Measurements from ENCODE around the gene ZNF483. TPM values are rescaled to one million over a fixed set of nuclear protein-coding genes. Genes with fewer than 3 reads are reported as not detected.
"Not testable (repeated sequence)": the region's sequence is repeated elsewhere in the genome, so short reads cannot be mapped to it uniquely, and the experiment has no call there.

Gene ZNF483
- total RNA-seq, 1 donor from 2014 or later = 14.2 TPM

DNA sequence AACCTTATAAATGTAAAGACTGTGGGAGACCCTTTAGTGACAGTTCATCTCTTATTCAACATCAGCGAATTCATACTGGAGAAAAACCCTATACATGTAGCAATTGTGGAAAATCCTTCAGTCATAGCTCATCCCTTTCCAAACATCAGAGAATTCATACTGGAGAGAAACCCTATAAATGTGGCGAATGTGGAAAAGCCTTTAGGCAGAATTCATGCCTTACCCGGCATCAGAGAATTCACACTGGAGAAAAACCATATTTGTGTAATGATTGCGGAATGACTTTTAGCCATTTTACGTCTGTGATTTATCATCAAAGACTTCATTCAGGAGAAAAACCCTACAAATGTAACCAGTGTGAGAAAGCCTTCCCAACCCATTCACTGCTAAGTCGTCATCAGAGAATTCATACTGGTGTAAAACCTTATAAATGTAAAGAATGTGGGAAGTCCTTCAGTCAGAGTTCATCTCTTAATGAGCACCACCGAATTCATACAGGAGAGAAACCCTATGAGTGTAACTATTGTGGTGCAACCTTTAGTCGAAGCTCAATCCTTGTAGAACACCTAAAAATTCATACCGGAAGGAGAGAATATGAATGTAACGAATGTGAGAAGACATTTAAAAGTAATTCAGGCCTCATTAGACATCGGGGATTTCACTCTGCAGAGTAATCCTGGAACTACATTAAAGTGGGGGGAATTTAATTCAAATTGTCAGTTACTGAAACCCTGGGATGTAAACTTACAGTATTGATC is 17.7 kb downstream of the ZNF483 start:
- DNase-seq (ENCODE audit: low spot score) = no peak

DNA sequence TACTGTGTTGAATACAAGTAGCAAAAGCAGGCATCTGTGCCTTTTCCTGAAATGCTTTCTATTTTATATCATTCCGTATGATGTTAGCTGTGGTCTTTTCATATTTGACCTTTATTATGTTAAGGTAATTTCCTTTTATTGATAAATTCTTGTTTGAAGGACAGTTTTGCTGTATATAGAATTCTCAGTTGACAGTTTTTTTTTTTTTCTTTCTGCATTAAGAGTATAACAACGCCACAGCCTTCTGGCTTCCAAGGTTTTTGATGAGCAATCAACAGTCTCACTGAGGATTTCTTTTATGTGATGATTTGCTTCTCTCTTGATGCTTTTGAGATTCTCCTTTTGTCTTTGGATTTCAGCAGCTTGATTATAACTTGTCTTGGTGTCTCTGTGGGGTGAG is 23.6 kb downstream of the ZNF483 start:
- DNase-seq (ENCODE audit: low spot score) = no peak

DNA sequence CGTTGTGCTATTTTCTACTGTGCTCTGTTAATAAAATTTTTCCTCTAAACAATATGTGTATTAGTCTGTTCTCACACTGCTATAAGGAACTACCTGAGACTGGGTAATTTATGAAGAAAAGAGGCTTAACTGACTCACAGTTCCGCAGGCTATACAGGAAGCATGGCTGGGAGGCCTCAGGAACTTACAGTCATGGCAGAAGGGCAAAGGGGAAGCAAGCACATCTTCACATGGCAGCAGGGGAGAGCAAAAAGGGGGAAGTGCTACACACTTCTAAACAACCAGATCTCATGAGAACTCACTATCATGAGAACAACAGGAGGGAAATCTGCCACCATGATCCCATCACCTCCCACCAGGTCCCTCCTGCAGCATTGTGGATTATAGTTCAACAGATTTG is 30.4 kb downstream of the ZNF483 start:
- not testable (repeated sequence) for DNase-seq (ENCODE audit: low spot score)

DNA sequence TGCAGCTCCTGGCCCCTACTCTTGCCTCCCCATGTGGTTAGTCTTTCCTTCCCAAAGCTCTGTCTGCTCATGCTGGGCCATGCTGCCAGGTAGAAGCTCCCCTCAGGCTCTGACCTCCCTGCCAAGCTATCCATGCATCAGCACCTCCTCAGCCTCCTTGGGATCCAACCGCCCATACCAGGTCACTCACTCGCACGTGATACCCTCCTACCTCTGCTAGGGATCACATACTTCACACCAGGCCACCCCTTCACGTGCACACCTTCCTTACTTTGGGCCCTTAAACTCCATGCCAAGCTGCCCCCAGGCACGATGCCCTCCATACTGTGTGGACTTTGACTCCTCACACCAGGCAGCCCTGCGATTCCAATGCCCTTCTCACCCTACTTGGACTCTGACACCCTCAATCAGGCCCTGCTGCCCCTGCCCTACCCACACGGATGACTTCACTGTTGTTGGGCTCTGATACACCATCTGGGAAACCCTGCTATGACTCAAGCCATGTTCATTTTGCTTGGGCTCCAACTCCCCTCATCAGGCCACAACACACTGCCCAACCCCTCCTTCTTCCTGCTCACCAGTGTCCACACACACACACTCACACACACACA is 34.1 kb downstream of the ZNF483 start:
- no peak for DNase-seq (ENCODE audit: low spot score)

DNA sequence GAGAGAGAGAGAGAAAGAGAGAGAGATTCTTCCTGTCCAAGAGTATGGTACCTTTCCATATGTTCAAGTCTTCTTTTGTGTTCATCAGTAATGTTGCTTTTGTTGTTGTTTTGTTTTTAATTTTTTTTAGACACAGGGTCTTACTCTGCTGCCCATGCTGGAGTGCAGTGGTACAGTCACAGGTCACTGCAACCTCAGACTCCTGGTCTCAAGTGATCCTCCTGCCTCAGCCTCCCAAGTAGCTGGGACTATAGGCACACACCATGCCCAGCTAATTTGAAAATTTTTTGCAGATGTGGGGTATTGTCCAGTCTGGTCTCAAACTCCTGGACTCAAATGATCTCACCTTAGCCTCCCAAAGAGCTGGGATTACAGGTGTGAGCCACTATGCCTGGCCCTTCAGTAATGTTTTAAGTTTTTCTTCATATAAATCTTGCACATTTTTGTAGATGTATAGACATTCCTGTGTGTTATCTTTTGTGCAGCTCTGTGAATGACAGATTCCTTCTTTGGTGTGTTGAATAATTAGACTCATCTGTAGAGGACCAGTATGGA is 36.3 kb downstream of the ZNF483 start:
- DNase-seq (ENCODE audit: low spot score) = no peak

DNA sequence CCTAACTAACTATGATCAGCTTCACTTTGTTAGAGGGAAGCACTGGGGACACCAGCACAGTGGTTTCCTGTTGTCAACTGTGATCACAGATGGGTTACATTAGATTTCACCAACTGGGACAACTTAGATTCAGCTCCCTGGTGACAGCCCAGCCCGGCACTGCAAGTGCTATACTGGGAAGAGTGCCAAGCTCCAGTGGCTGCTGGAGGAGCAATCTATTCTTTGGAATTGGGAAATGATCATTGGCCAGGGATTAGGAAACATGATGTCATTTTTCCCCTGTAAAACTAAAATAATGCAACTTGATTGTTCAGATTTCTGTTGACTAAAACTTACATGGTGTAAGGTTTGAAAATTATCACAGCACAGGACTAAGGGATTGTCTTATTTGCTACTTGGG is 41.3 kb downstream of the ZNF483 start:
- no peak for DNase-seq (ENCODE audit: low spot score)

DNA sequence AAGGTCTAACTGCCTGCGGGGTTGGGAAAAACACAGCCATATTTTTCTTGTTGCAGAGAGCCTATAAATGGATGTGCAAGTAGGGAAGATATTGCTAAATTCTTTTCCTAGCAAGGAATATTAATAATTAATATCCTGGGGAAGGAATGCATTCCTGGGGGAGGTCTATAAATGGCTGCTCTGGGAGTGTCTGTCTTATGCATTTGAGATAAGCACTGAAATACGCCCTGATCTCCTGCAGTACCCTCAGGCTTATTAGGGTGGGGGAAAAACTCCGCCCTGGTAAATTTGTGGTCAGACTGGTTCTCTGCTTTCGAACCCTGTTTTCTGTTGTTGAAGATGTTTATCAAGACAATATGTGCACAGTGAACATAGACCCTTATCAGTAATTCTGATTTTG is 43.1 kb downstream of the ZNF483 start:
- not testable (repeated sequence) for DNase-seq (ENCODE audit: low spot score)

DNA sequence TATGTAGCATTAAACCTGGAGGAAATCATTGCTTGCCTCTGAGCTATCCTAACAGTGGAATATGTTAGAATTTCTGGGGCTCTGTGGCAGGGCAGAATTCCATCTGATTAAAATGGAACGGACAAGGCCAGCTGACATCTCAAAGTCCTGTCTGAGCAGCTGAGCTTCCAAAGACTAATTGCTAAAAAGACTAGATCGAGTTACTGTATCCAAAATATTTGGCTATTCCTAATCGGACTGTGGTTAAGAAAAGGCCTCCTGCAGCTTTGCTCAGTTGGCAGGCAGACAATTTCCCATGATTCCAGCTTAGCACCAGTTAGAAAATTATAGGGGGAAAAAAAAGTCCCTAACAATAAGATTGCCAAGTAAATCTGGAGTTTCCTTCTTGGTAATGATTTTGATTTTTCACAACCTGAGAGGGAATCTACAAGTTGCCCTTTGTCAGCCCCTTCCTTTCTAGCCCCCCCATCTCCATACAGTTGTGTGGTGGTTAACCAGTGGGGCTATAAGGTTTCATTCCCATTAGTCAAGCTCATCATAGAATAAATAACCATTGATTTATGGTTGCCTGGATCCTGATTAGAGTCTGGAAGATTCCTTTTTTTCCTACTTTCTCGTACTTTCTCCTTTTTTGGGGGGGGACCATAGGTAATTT is 48.1 kb downstream of the ZNF483 start:
- no peak for DNase-seq (ENCODE audit: low spot score)

DNA sequence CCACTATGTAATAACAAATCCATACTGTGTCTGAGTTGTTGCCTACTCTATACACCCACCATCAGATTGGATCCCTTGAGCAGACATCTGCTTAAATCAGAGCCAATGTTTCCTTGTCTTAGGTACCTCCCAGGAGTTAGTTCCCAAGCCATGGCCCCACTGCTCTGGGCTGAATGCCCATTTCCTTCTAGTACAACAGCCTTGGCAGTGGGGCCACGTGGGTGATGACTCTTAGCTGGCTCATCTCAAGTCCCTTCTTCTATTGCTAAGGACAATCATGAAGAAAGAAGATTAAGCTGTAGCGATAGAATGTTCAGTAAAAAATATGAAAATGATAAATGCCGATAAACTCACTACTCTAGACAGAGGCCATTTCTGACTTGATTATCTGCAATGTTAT is 57.9 kb downstream of the ZNF483 start:
- DNase-seq (ENCODE audit: low spot score) = no peak

DNA sequence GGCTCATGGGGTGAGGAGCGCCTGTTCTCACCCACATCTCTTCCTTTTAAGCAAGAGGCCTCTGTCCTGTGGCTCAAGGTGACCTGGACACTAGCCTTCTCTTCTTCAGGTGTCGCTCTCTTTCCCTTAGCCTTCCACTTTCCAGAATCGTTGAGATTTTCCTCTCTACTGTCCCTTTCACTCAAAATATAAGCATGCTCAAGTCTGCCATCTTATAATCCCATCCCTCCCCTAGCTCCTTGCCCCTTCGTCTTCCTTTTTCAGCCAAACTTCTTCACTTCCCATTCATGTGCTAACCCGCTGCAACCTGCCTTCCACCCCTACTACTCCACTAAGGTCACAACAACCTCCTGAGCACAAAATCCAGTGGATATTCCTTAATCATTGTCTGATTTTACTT is 61.4 kb downstream of the ZNF483 start:
- no peak for DNase-seq (ENCODE audit: low spot score)

DNA sequence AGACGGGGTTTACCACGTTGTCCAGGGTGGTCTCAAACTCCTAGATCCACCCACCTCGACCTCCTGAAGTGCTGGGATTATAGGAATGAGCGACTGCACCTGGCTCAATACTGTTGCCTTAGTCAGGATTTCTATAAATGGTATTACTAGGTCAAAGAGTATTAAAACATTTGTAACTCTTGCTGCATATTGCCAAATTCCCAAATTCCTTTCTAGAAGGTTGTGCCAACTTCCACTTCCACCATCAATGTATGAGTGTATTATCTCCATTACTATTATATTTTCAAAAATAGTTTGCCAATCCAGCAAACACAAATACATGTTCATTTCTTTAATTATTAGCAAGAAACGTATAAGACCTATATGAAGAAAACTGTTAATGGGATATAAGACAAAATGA is 63.9 kb downstream of the ZNF483 start:
- no peak for DNase-seq (ENCODE audit: low spot score)

DNA sequence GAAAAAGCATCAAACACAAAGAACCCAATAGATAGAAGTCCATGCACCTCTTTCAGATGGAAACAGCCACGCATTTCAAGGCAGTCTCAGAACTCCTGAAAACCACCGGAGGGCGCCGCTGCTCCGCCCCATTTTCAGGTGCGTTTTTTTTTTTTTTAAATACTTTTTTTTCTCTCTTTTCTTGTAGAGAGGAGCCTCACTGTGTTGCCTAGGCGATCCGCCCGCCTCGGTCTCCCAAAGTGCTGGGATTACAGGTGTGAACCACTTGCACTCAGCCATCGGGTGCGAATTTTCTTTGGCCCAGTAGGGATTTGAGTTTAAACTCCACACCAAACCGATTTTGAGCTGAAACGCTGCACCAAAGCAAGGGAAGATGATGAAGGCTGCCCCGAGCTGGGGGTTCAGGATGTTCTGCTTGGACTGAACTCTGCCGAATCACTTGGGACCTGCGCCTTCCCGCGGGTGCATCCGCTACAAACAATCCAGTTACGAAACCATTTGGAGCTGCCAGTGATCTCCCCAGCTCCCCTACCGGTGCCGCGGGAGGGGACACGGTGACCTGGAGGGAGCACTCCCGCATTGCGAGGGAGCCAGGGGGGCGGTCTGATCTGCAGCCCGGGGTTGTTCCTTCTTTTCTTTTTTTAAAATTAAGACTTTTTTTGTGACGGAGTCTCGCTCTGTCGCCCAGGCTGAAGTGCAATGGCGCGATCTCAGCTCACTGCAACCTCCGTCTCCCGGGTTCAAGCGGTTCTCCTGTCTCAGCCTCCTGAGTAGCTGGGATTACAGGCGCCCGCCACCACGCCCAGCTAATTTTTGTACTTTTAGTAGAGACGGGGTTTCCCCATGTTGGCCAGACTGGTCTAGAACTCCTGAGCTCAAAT is 73.1 kb downstream of the ZNF483 start:
- peak; percentile 58 for DNase-seq (ENCODE audit: low spot score)

DNA sequence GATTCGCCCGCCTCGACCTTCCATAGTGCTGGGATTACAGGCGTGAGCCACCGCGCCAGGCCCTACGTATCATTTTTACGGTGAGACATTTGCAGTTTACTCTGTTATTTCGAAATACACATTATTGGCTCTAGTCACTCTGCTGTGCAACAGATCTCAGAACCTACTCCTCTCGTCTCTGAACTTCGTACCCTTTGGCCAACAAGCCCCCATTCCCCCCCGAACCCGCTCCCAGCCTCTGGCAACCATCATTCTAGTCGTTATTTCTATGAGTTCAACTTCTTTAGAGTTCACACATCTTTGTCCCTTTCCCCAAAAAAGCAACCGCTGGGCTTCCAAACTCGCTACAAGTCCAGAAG is 73.7 kb downstream of the ZNF483 start:
- peak; percentile 37 for DNase-seq (ENCODE audit: low spot score)

DNA sequence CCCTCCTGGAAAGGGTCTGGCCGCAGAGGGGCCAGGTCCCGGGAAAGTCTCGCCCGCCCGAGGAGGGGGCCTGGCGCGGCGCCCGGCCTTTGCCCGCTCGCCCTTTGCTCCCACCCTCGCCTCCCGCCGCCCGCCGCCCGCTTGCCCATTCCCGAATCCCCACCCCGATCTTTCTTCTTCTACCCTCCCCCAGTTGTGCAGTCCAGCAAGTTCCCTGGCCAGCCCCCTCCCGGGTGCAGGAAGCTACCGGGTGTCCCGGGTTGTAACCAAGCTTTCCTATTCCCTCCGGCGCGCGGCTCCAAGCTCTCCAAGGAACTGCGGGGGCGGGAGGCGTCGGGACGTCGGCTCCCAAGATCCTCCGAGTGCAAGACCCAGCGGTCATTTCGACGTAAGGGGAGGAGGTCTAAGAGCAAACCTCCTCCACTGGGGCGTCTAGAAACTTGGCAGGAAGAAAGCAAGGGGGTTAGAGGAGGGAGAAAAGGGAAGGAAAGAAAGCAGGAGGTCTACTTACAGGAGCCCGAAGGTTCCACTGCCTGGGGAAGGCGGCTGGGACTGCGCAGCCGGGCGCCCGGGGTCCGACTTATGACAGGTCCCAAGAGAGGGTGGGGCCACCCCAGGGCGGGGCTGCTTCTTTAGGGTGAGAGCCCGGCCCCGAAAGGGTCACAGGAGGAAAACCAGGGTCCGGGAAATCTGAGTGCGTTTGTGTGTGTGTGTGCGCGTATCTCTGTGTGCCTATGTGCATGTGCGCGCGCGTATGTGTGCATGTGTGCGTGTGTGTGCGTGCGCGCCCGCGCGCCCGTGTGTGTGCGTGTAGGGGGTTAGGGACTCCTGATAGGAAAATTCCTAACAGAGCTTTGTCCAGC is 74.3 kb downstream of the ZNF483 start, which contains the start of gene PTGR1:
PTGR1 (minus strand) TSS at position 556 of the 863 bp plus-strand sequence. CDS start 2,225 bp downstream, outside the sequence.
- peak; percentile 94 for DNase-seq (ENCODE audit: low spot score)

DNA sequence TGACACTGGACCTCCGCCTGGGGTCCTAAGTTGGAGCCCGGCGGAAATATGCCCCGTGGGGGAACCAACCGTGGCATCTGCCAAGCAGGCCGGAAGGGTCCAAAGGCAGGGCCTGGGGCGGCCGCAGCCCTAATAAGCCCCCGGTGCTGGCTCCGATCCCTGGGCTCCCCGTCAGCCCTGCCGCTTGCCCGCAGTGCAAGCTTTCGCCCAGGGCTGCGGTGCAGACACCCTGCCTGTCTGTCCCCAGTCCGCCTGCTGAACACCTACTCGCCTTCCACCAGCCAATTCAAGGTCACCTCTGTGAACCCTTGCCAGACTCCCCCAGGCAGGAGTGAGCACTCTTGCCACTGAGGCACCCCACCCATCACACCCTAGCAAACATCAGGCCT is 75.0 kb downstream of the ZNF483 start:
- no peak for DNase-seq (ENCODE audit: low spot score)

DNA sequence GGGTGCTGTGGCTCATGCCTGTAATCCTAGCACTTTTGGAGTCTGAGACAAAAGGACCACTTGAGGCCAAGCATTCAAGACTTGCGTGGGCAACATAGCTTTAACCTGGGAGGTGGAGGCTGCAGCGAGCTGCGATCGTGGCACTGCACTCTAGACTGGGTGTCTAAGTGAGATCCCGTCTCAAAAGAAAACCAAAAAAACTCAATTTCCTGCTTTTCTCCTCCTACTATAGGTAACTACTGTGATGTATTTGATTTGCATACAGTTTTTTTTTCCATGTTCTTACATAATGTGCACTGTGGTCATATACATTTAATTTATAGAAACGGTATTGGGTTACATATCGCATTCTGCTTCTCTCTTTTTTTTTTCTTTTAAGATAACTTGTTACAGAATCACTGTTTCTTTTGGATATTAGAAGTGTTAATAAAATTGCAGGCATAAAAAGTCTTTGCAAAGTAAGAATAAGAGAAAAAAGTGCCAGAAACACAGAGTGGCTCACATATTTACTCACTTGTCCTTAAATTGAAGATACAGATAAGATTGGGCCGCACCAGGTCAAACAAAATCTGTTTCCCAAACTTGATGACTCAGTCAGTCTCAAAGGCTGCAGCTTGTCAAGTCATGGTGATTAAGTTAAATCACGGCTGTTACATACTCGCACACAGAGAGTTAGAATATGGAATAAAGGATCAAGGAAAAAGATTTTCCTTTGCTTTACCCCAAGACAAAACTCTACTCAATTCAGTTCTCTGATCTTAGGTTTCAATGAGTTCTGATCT is 76.4 kb downstream of the ZNF483 start:
- DNase-seq (ENCODE audit: low spot score) = peak; percentile 79

DNA sequence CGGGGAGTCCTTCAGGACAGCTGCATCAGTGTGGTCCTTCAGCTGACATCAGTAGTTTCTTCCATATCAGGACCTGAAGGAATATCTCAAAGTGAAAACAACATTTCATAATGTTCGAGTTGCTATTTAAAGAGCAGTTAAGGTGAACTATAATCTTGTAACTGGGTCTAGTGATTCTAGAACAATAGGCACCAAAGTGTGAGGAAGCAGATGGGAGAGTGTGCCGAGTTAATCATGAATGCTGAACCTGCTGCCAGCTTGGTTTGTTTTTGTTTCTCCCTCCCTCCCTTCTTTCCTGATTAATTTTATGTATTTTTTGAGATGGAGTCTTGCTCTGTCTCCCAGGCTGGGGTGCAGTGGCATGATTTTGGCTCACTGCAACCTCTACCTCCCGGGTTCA is 78.1 kb downstream of the ZNF483 start:
- DNase-seq (ENCODE audit: low spot score) = no peak

DNA sequence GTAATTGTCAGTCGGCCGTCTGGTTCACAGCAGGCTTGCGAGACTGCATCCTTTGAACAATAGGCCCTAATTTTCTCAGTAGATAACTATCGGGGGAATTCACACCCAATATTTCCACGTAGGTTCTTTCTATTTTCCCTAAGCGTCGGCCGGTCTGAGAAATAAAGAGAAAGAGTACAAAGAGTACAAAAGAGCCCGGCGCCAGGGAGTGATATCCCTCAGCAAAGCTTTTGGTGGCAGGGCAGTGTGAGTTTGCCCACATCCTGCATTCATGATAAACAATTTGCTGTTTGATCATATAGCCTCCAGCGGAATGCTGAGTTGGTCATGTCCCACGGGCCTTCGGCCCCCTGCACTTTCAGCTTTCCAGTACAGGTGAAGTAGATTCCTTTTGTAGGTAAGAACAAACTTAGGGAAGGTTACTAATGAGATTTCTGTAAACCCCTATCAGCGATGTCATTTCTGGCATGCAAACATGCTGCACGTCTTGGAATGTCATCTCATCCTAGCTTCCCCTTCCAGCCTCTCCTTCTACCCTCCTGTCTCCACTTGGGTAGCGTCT is 79.2 kb downstream of the ZNF483 start:
- DNase-seq (ENCODE audit: low spot score) = no peak

DNA sequence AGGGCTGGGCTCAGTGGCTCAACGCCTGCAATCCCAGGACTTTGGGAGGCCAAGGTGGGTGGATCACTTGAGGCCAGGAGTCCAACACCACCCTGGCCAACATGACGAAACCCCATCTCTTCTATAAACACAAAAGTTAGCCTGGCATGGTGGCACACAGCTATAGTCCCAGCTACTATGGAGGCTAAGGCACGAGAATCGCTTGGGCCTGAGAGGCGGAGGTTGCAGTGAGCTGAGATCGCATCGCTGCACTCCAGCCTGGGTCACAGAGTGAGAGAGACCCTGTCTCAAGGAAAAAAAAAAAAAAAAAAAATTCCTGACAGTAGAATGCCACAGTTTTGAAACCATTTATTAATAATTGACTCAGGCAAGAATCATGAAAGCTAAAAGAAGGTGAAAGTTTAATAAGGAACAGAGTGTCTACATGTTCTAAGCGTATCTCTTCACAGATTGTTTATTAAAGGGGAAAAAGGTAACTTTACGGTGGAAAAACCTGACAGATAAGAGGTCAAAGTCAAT is 80.1 kb downstream of the ZNF483 start:
- DNase-seq (ENCODE audit: low spot score) = no peak
